AG04450 (cell line): ENCODE results near the gene PROS1. TPM values are rescaled to one million over a fixed set of nuclear protein-coding genes. Genes with fewer than 3 reads are reported as not detected.
A peak's percentile ranks its signal among the peaks of the same experiment; 100 is the strongest.

ENCODE experiments used
- CTCF ChIA-PET: fragments of 300-600, 350-600 bp; formaldehyde crosslinking; extraction: SDS; loops from one replicate; lab custom pipeline; 2022; ENCODE audit warnings: antibody characterized with exemption, inconsistent platforms; lab: Charles Lee
- POLR2A ChIA-PET: fragments of 350-600 bp; formaldehyde crosslinking; extraction: SDS; loops from one replicate; lab custom pipeline; 2021; ENCODE audit warnings: antibody characterized with exemption, inconsistent platforms; lab: Yijun Ruan, JAX
- DNase-seq: peaks from one replicate; pipeline ENCODE4 v3.0.0-alpha.2; 2011; ENCODE audit warnings: low read depth, low spot score
- H3K27ac ChIP-seq: one replicate; pipeline ENCODE4 v1.5.1; 2012; ENCODE audit warnings: low read depth, low read length, control low read depth
- H3K27me3 ChIP-seq: one replicate; pipeline ENCODE4 v1.6.0; 2012; ENCODE audit warnings: low read length; ENCODE audit not compliant: control insufficient read depth, insufficient read depth
- H3K4me3 ChIP-seq: 2 replicates; pipeline ENCODE4 v1.5.1; 2011; ENCODE audit warnings: mild to moderate bottlenecking, low read depth, low read length, control low read depth
- H3K9me3 ChIP-seq: 2 replicates; pipeline ENCODE4 v1.5.1; 2012; ENCODE audit warnings: low read length; ENCODE audit not compliant: control insufficient read depth, insufficient read depth
- CTCF ChIP-seq: IDR thresholded peaks from 2 replicates; pipeline ENCODE4 v1.5.1; 2011; ENCODE audit warnings: low read depth, low read length, control low read depth, inconsistent platforms
- polyA plus RNA-seq: library from polyadenylated mRNA; depleted of rRNA; stranded (reverse); fragments of >200 nt; gene quantifications from 2 replicates; pipeline ENCODE4 v1.2.3, GENCODE V29; 2011

Gene PROS1
- polyA plus RNA-seq, 1 experiment = 11.5 TPM

GRCh38 chr3:94004301-94004910, 30.7 kb upstream of the PROS1 start:
- H3K4me3 ChIP-seq = peak overlapping the region; percentile 41
- no peaks in the 10 kb centered on the region for H3K9me3 ChIP-seq
- ChIA-PET POLR2A (no interaction called here), CTCF (interaction anchor here (0.6 to 8.6 kb wide), 22 partner anchors 8 to 112 kb away, joined by 3 to 145 read pairs (median 5); partner anchors contain the start of genes DHFR2 and NSUN3)
- no peak overlapping the region for H3K27ac ChIP-seq
- no peaks in the 10 kb centered on the region for H3K27me3 ChIP-seq
- DNase-seq = peak; percentile 53
- peak; percentile 93 for TF ChIP-seq CTCF

- H3K27me3 ChIP-seq = no peaks in the 10 kb centered on the region
- ChIA-PET CTCF (interaction anchor here (0.6 to 8.6 kb wide), 4 partner anchors 18 to 68 kb away, joined by 3 to 145 read pairs (median 8); partner anchors contain the start of genes DHFR2 and NSUN3), POLR2A (interaction anchor here (0.5 kb wide), 1 partner anchor 13 kb away, joined by 7 read pairs; no protein-coding TSS in a partner anchor)
- no peaks in the 10 kb centered on the region for H3K9me3 ChIP-seq
- no peak overlapping the region for H3K4me3 ChIP-seq
- TF ChIP-seq CTCF = no peak
- DNase-seq = no peak
- no peak overlapping the region for H3K27ac ChIP-seq
These were observed 28.3 kb upstream of the PROS1 start for GRCh38 chr3:94001827-94002495.

GRCh38 chr3:94001191-94001590, 27.5 kb upstream of the PROS1 start:
- no peaks in the 10 kb centered on the region for H3K27me3 ChIP-seq
- no peaks in the 10 kb centered on the region for H3K9me3 ChIP-seq
- ChIA-PET POLR2A (no interaction called here), CTCF (interaction anchor here (0.6 to 8.6 kb wide), 2 partner anchors 69 to 289 kb away, joined by 3 to 145 read pairs; no protein-coding TSS in a partner anchor)
- TF ChIP-seq CTCF = no peak
- DNase-seq = no peak
- no peak overlapping the region for H3K4me3 ChIP-seq
- H3K27ac ChIP-seq = no peak overlapping the region

- no peaks in the 10 kb centered on the region for H3K9me3 ChIP-seq
- no peak overlapping the region for H3K27ac ChIP-seq
- ChIA-PET POLR2A (interaction anchor here (0.7 kb wide), 1 partner anchor 77 kb away, joined by 4 read pairs; no protein-coding TSS in a partner anchor), CTCF (interaction anchor here (0.5 to 1.5 kb wide), 3 partner anchors 9 to 75 kb away, joined by 3 to 8 read pairs (median 6); no protein-coding TSS in a partner anchor)
- DNase-seq = no peak
- TF ChIP-seq CTCF = no peak
- H3K4me3 ChIP-seq = no peak overlapping the region
- no peaks in the 10 kb centered on the region for H3K27me3 ChIP-seq
These were observed 20.4 kb upstream of the PROS1 start for GRCh38 chr3:93994056-93994455.

- ChIA-PET POLR2A (no interaction called here), CTCF (interaction anchor here (0.8 kb wide), 1 partner anchor 77 kb away, joined by 4 read pairs; no protein-coding TSS in a partner anchor)
- no peak for TF ChIP-seq CTCF
These were observed 18.5 kb upstream of the PROS1 start for GRCh38 chr3:93992207-93992606.

More at GRCh38 chr3:93992207-93992606, 18.5 kb upstream of the PROS1 start:
- Histone ChIP-seq H3K9me3 (no peaks in the 10 kb centered on the region), H3K27ac (no peak overlapping the region), H3K27me3 (no peaks in the 10 kb centered on the region), H3K4me3 (no peak overlapping the region)
- no peak for DNase-seq
